ENCODE data around the gene SMPX. TPM values are rescaled to one million over a fixed set of nuclear protein-coding genes. Genes with fewer than 3 reads are reported as not detected.

Gene SMPX
- total and polyA plus RNA-seq, 8 donors, result 0.09 to 0.28 TPM; not detected in 6

- no peaks in the 10 kb centered on the region for H3K9me3 ChIP-seq
- no peaks in the 10 kb centered on the region for H3K4me1 ChIP-seq
- WGBS, 2 donors, result 47 to 56% methylated on average over 6 of the region's 6 CpGs
- H3K27ac ChIP-seq, result no peak overlapping the region
- DNase-seq, result no peak
- ATAC-seq, result no peak
- no peak overlapping the region for H3K4me3 ChIP-seq
- intact Hi-C loops (cut with DNase I), result no loop called here
- TF ChIP-seq CTCF (IDR thresholded peaks at IDR 0.05), result no peak
- FAIRE-seq, result no peak
- peaks cover 0 to 10% (median 0%) of the 10 kb centered on the region in 4 donors for H3K27me3 ChIP-seq
- no peaks in the 10 kb centered on the region for H3K36me3 ChIP-seq
Measured at GRCh38 chrX:21725916-21726315, 32.0 kb downstream of the SMPX start.

GRCh38 chrX:21725496-21725895 lies 32.4 kb downstream of the SMPX start:
- DNase-seq (no peak), FAIRE-seq (no peak), ATAC-seq (peak in 1 of 4 donors; percentile 59)
- Histone ChIP-seq H3K4me1 (no peaks in the 10 kb centered on the region), H3K4me3 (no peak overlapping the region), H3K36me3 (no peaks in the 10 kb centered on the region), H3K27me3 (peaks cover 0 to 10% (median 0%) of the 10 kb centered on the region in 4 donors), H3K27ac (no peak overlapping the region), H3K9me3 (no peaks in the 10 kb centered on the region)
- intact Hi-C loops (cut with DNase I), result no loop called here
- no peak for TF ChIP-seq CTCF (IDR thresholded peaks at IDR 0.05)
- 16 to 25% methylated on average over 2 of the region's 2 CpGs for WGBS, 2 donors

- intact Hi-C loops (cut with DNase I), result no loop called here
- H3K27ac ChIP-seq, result no peak overlapping the region
- no peaks in the 10 kb centered on the region for H3K9me3 ChIP-seq
- DNase-seq, result no peak
- no peak for TF ChIP-seq CTCF (IDR thresholded peaks at IDR 0.05)
- no peaks in the 10 kb centered on the region for H3K4me1 ChIP-seq
- peaks cover 0 to 10% (median 0%) of the 10 kb centered on the region in 4 donors for H3K27me3 ChIP-seq
- 59 to 77% methylated on average over 4 of the region's 4 CpGs for WGBS, 2 donors
- ATAC-seq, result no peak
- no peaks in the 10 kb centered on the region for H3K36me3 ChIP-seq
- no peak overlapping the region for H3K4me3 ChIP-seq
- FAIRE-seq, result no peak
Measured at GRCh38 chrX:21723814-21724213, 34.1 kb downstream of the SMPX start.

- Histone ChIP-seq H3K27ac (no peak overlapping the region), H3K4me3 (no peak overlapping the region), H3K36me3 (no peaks in the 10 kb centered on the region), H3K4me1 (no peaks in the 10 kb centered on the region), H3K9me3 (no peaks in the 10 kb centered on the region), H3K27me3 (peaks cover 0 to 10% (median 0%) of the 10 kb centered on the region in 4 donors)
- intact Hi-C loops (cut with DNase I), result no loop called here
- ATAC-seq (peak in 1 of 4 donors; percentile 27), FAIRE-seq (no peak), DNase-seq (no peak)
- no peak for TF ChIP-seq CTCF (IDR thresholded peaks at IDR 0.05)
Measured at GRCh38 chrX:21723084-21723483, 34.8 kb downstream of the SMPX start.

GRCh38 chrX:21721195-21721594 lies 36.7 kb downstream of the SMPX start:
- TF ChIP-seq CTCF (IDR thresholded peaks at IDR 0.05), result no peak
- H3K27me3 ChIP-seq, result peaks cover 0 to 10% (median 0%) of the 10 kb centered on the region in 4 donors
- H3K27ac ChIP-seq, result no peak overlapping the region
- no peaks in the 10 kb centered on the region for H3K36me3 ChIP-seq
- no peak for FAIRE-seq
- no peaks in the 10 kb centered on the region for H3K9me3 ChIP-seq
- intact Hi-C loops (cut with DNase I), result no loop called here
- no peak overlapping the region for H3K4me3 ChIP-seq
- no peaks in the 10 kb centered on the region for H3K4me1 ChIP-seq
- WGBS, 2 donors, result 66 to 74% methylated on average over 3 of the region's 3 CpGs
- no peak for DNase-seq
- no peak for ATAC-seq

Data from pancreas (tissue), 10 donors.